Activated CD8-positive, alpha-beta memory T cell treated with anti-CD3 and anti-CD28 coated beads, Interleukin-2, amount 50 U/mL, for 1 hour (primary cell): ENCODE data around the gene HELZ.
"Not testable (repeated sequence)": the region's sequence is repeated elsewhere in the genome, so short reads cannot be mapped to it uniquely, and the experiment has no call there.

Source experiments
- DNase-seq: peaks from one replicate; pipeline ENCODE4 v3.0.0-alpha.2; 2020; ENCODE audit errors: extremely low read depth

Gene HELZ

DNA sequence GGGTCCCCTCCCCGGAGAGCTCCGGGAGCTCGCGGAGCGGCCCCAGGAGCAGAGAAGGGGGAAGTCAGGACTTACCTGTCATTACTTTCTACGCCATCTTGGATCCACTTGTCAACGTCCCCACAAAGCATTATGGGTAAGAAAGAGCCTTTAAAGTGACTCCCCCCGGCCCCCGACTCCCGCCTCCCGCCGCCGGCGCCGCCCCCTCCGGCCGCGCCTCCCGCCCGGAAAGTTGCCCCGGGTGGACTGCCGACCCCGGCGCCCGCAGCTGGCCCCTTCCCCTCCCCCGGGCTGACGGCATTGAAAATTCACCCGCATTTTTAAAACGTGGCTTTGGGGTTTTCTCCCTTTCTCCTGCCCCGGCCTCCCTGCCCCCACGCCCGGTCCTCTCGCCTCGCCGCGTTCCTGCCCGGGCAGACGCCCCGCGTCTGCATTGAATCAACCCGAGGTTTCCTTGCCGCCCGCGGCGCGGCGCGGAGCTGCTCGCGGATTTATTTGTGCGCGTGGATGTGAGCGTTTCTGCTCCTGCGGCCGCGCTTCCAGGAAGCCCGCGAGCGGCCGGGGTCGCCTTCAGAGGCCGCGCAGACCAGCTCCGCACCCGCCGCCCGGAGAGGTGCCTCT is at the start of gene HELZ:
HELZ (minus strand) TSS at position 124 of the 621 bp plus-strand sequence. CDS start 26,392 bp downstream, outside the sequence.
- DNase-seq: peak; percentile 23

GRCh38 chr17:67293251-67294203 is 48.5 kb upstream of the HELZ start:
- DNase-seq: peak; percentile 18

GRCh38 chr17:67290711-67291291 is 45.8 kb upstream of the HELZ start:
- no peak for DNase-seq

DNA sequence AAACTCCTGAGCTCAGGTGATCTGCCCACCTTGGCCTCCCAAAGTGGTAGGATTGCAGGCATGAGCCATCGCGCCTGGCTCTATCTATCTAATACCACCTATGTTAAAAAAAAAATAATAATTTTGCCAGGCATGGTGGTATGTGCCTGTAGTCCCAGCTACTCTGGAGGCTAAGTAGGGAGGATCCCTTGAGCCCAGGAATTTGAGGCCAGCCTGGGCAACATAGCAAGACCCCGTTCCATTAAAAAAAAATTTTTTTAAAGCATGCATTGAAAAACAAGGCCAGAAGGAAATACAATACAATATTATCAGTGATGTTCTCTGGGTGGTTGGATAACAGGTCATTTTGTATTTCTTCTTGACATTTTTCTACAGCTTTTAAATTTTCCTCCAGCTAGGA is 45.2 kb upstream of the HELZ start:
- no peak for DNase-seq

DNA sequence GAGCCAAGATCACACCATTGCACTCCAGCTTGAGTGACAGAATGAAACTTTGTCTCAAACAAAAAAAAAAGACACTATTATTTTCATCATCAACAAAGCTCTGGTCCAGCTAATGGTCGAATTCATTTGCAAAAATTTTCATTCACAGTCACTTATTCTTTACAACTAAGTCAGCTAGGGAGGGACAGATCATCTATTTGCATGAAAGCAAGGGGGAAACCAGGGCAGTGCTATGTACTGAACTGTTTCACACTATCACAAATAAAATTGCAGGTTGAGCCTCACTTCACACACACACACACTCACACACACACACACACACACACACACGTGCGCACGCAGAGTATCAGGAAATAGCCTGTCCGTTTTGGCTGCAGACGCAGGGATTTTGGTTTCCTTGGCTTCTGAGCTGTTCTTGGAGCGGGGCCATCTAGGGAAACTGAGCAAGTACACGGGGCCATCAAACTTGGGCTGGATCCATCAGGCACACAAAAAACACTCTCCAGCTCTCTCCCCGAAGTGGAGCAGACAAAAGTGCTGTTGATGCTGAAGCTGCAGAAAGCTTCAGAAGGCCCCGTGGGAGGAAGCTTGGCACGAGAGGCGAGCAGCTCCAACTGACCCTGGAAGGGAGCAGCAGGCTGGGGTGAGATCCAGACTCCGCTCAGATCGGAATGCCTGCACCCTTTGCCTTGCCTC is 44.3 kb upstream of the HELZ start:
- DNase-seq: no peak

DNA sequence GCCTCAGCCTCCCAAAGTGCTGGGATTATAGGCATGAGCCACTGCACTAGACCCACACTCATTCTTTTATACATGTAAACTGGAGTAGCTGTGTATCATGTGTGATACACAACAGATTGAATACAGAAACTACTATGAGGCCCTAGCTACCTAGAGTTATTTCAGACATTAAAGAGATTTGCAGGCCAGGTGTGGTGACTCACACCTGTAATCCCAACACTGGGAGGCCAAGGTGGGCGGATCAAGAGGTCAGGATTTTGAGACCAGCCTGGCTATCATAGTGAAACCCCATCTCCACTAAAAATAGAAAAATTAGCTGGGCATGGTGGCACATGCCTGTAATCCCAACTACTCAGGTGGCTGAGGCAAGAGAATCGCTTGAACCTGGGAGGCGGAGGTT is 41.8 kb upstream of the HELZ start:
- not testable (repeated sequence) for DNase-seq

DNA sequence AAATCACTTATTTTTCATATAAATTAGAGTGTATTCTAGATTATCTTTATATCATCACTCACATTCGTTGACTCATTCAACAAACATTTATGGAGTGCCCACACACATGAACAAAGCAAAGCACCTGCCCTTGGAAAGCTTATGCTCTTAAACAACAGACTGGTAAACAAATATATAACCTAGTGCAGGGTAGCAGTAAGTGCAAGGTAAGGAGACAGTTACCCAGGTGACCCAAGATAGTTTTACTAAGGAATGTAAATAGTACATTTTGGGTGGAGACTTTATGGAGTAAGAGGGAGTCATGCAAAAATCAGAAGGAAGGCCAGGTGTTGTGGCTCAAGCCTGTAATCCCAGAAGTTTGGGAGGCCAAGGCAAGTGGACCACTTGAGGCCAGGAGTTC is 40.4 kb upstream of the HELZ start:
- no peak for DNase-seq

DNA sequence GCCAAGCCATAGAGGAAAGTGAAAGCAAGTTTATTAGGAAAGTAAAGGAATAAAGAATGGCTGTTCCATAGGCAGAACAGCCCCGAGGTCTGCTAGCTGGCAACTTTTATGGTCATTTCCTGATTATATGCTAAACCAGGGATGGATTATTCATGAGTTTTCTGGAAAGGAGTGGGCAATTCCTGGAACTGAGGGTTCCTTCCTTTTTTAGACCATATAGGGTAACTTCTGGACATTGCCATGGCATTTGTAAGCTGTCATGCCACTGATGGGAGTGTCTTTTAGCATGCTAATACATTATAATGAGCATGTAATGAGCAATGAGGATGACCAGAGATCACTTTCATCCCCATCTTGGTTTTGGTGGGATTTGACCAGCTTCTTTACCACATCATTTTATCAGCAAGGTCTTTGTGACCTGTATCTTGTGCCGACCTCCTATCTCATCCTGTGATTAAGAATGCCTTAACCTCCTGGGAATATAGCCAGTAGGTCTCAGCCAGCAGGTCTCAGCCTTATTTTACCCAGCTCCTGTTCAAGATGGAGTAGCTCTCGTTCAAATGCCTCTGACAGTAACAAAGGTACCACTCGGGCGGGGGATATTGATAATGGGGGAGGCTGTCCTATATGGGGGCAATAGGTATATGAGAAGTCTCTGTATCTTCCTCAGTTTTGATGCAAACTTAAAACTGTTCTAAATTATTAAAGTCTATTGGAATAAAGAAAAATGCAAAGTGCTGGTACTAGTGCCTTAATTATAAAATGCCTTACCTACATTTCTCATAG is 38.9 kb upstream of the HELZ start:
- DNase-seq: no peak

DNA sequence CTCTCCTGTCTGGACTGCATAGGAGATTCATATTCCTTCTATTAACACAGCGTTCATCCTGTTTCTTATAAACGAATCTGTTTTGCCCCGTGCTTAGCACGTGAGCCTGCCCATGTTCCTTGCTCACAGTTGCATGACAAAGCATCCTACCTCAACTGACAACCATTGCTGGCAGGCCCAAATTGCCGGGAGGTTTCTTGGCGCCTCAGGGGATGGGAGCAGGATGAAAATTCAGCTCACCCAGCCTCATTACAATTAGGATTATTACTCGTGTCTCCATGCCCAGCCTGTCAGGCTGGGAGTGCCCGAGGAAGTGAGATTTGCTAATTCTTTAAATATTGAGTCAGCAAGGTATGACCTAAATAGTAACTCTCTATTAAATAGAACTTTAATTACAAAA is 36.7 kb upstream of the HELZ start:
- DNase-seq: no peak

DNA sequence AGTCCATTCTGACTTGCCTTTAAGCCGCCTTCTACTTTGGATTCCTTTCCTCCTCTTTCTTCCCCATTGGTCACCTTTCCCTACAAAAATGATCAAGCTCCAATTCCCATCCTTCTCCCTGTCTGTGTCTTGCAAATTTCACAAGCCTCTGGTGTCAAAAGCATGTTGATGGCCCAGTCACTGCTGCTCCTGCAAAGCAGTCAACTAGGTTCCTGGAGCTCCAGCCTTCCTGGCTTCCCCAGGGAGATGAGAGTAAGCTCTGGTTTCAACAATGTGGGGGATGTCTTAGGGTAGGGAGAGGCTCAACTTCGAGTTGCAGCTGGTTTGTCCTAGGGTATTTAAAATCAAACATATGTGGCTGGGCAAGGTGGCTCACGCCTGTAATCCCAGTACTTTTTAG is 36.1 kb upstream of the HELZ start:
- no peak for DNase-seq

- DNase-seq: no peak
These were observed 35.3 kb upstream of the HELZ start for GRCh38 chr17:67280279-67280678.

GRCh38 chr17:67279115-67279514 is 34.1 kb upstream of the HELZ start:
- DNase-seq: no peak

GRCh38 chr17:67278363-67278762 is 33.4 kb upstream of the HELZ start:
- no peak for DNase-seq

DNA sequence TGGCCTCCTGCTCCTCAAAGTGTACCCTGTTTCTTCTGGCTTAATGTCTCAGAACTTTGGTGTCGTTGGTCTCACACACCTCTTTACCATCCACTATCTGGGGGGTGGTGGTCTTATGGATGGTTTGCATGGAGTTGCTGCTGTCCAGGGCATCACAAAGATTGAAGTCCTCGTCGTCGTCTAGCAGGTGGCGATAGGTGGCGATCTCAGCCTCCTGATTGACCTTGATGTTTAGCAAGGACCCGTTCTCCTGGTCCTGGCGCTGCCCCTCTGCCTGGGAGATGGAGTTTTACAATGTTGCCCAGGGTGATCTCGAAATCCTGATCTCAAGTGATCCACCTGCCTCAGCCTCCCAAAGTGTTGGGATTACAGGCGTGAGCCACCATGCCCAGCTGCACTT is 31.1 kb upstream of the HELZ start:
- no peak for DNase-seq

DNA sequence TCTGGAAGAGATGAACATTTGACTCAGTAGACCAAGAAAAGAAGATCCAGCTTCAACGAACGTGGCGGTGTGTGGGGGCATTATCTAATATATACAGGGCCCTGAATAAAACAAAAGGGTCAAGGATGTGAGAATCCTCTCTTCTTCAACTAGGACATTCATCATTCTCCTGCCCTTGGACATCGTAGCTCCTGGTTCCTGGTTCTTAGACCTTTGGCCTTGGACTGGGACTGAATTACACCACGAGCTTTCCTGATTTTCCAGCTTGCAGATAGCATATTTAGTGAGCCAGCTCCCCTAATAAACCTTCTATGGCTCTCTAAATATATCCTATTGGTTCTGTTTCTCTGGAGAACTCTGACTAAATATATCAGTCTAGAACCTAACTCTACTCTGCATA is 29.5 kb upstream of the HELZ start:
- DNase-seq: no peak

DNA sequence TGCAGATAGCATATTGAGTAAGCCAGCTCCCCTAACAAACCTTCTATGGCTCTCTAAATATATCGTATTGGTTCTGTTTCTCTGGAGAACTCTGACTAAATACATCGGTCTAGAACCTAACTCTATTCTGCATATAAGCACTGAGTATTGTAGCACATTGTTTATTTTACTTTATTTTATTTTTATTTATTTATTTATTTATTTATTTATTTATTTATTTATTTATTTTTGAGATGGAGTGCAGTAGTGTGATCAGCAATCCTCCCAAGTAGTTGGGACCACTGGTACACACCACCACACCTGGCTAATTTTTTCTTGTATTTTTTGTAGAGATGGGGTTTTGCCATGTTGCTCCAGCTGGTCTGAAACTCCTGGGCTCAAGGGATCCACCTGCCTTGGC is 28.9 kb upstream of the HELZ start:
- no peak for DNase-seq

GRCh38 chr17:67272312-67273047 is 27.5 kb upstream of the HELZ start:
- no peak for DNase-seq

GRCh38 chr17:67271187-67271586 is 26.2 kb upstream of the HELZ start:
- not testable (repeated sequence) for DNase-seq

GRCh38 chr17:67270416-67270815 is 25.4 kb upstream of the HELZ start:
- no peak for DNase-seq

GRCh38 chr17:67266496-67266895 is 21.5 kb upstream of the HELZ start:
- DNase-seq: no peak
